ENCODE results near the gene TBC1D8. TPM values are rescaled to one million over a fixed set of nuclear protein-coding genes. Genes with fewer than 3 reads are reported as not detected.
A peak's percentile ranks its signal among the peaks of the same experiment; 100 is the strongest.

TBC1D8 gene
- total and polyA plus RNA-seq, 2 experiments from 2014 or later, result 18.0 to 36.9 TPM

DNA sequence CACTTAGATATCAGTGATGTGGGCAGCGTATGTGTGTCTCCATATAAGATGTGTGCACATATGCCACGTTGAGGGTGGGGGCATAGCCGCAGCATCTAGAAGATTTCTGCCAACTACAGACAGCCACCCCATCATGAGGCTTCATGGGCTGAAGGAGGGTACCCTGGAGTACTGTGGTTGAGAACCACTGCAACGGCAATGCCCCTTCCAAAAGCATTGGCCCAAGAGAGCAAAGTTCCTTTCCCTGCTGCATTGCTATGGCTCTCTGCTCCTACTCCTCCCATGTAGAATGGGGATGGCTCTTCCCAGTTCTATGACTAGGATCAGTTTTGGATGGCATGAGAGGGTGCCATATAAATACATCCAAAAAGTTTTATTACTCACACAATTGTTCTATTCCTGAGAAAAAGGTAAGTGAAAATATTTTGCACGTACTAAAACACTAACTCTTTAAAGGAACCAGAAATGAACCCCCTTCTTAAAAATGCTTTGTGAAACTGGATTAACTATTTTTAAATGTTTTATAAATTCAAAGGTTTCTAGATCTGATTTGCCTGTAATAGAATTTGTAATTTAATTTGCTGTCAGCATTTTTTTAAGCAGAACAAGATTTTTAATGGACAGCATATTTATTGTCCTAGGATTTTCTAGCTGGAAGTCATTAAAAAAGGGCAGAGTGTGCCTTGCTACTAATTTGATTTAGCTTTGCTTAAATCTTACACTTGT, 153.5 kb downstream of the TBC1D8 start (continued):
- TF ChIP-seq, protein P1, sequence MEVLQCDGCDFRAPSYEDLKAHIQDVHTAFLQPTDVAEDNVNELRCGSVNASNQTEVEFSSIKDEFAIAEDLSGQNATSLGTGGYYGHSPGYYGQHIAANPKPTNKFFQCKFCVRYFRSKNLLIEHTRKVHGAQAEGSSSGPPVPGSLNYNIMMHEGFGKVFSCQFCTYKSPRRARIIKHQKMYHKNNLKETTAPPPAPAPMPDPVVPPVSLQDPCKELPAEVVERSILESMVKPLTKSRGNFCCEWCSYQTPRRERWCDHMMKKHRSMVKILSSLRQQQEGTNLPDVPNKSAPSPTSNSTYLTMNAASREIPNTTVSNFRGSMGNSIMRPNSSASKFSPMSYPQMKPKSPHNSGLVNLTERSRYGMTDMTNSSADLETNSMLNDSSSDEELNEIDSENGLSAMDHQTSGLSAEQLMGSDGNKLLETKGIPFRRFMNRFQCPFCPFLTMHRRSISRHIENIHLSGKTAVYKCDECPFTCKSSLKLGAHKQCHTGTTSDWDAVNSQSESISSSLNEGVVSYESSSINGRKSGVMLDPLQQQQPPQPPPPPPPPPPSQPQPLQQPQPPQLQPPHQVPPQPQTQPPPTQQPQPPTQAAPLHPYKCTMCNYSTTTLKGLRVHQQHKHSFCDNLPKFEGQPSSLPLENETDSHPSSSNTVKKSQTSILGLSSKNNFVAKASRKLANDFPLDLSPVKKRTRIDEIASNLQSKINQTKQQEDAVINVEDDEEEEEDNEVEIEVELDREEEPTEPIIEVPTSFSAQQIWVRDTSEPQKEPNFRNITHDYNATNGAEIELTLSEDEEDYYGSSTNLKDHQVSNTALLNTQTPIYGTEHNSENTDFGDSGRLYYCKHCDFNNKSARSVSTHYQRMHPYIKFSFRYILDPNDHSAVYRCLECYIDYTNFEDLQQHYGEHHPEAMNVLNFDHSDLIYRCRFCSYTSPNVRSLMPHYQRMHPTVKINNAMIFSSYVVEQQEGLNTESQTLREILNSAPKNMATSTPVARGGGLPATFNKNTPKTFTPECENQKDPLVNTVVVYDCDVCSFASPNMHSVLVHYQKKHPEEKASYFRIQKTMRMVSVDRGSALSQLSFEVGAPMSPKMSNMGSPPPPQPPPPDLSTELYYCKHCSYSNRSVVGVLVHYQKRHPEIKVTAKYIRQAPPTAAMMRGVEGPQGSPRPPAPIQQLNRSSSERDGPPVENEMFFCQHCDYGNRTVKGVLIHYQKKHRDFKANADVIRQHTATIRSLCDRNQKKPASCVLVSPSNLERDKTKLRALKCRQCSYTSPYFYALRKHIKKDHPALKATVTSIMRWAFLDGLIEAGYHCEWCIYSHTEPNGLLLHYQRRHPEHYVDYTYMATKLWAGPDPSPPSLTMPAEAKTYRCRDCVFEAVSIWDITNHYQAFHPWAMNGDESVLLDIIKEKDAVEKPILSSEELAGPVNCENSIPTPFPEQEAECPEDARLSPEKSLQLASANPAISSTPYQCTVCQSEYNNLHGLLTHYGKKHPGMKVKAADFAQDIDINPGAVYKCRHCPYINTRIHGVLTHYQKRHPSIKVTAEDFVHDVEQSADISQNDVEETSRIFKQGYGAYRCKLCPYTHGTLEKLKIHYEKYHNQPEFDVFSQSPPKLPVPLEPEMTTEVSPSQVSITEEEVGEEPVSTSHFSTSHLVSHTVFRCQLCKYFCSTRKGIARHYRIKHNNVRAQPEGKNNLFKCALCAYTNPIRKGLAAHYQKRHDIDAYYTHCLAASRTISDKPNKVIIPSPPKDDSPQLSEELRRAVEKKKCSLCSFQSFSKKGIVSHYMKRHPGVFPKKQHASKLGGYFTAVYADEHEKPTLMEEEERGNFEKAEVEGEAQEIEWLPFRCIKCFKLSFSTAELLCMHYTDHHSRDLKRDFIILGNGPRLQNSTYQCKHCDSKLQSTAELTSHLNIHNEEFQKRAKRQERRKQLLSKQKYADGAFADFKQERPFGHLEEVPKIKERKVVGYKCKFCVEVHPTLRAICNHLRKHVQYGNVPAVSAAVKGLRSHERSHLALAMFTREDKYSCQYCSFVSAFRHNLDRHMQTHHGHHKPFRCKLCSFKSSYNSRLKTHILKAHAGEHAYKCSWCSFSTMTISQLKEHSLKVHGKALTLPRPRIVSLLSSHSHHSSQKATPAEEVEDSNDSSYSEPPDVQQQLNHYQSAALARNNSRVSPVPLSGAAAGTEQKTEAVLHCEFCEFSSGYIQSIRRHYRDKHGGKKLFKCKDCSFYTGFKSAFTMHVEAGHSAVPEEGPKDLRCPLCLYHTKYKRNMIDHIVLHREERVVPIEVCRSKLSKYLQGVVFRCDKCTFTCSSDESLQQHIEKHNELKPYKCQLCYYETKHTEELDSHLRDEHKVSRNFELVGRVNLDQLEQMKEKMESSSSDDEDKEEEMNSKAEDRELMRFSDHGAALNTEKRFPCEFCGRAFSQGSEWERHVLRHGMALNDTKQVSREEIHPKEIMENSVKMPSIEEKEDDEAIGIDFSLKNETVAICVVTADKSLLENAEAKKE (CRISPR knock-in tag; IDR thresholded peaks at IDR 0.05), result no peak
- TF ChIP-seq STAT1 (IDR thresholded peaks at IDR 0.05; ENCODE audit: unreplicated experiment), result no peak

DNA sequence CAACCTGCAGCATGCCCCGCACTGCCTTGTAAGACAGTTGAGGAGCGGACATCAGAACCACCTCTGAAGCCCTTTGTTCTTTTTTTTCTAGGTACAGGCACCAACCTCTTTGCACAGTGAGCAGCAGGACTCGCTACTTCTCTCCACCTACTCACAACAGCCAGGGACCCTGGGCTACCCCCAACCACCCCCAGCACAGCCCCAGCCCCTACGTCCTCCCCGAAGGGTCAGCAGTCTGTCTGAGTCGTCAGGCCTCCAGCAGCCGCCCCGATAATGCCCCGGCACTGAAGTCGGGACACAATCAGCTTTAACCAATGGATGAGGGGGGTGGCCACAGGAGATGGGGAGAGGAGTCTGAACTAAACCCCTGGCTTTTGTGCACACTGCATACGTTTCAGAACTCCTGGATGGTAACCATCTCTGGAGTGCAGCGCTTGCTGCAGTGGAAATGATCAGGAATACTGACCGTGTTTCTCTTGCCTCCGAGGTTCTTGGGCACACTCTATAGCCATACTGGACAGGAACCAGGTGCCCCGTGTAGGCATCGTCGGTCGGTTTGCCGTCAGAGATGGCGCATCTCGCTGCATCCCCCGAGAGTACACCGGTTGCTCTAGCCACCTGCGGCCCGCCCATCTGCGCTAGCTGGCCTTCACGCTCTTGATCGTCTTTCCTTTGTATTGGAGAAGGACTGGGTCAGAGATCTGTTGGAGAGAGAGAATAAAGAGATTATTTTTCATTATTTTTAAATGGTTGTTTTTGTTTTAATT, 155.7 kb downstream of the TBC1D8 start:
- no peaks in the 10 kb centered on the region for H3K9me3 Mint-ChIP-seq
- H3K79me2 ChIP-seq (replicated peaks; ENCODE audit: insufficient read depth), result no peaks in the 10 kb centered on the region
- no peaks in the 10 kb centered on the region for H3K4me1 ChIP-seq (ENCODE audit: insufficient read depth)
- H3K4me1 Mint-ChIP-seq, result peaks cover 10% of the 10 kb centered on the region; the same call in 2 of the 3 replicates
- no peak overlapping the region for H3K4me2 ChIP-seq
- no peak overlapping the region for H3K27ac Mint-ChIP-seq
- no peak overlapping the region for H3K4me3 ChIP-seq
- H3K27me3 ChIP-seq (ENCODE audit: insufficient read depth), result no peaks in the 10 kb centered on the region
- DNase-seq (ENCODE audit: low spot score), result no peak
- H3K36me3 ChIP-seq (ENCODE audit: insufficient read depth), result no peaks in the 10 kb centered on the region
- H4K20me1 ChIP-seq (replicated peaks; ENCODE audit: insufficient read depth), result no peaks in the 10 kb centered on the region
- H3K4me3 Mint-ChIP-seq, result no peak overlapping the region
- no peaks in the 10 kb centered on the region for H3K36me3 Mint-ChIP-seq (ENCODE audit: low read depth)
- H3K27ac ChIP-seq (ENCODE audit: low read depth), result no peak overlapping the region
- no peaks in the 10 kb centered on the region for H3F3A ChIP-seq (replicated peaks; ENCODE audit: low read depth)
- no peak for ATAC-seq
- H3K9me2 ChIP-seq (ENCODE audit: insufficient read depth), result no peaks in the 10 kb centered on the region
- 0 out of 2 replicates have a peak overlapping the region, but pooled peaks have one; percentile 14 for H2AFZ ChIP-seq
- peaks cover 9% of the 10 kb centered on the region for H3K27me3 Mint-ChIP-seq (ENCODE audit: insufficient read depth, low read depth, poor library complexity)
- TF ChIP-seq ZNF331 (CRISPR knock-in tag; IDR thresholded peaks at IDR 0.05; ENCODE audit: low read depth) (no peak), ZNF114 (CRISPR knock-in tag; IDR thresholded peaks at IDR 0.05) (no peak), EZH2phosphoT487 (IDR thresholded peaks at IDR 0.05; ENCODE audit: unreplicated experiment) (no peak), STAT1 (IDR thresholded peaks at IDR 0.05; ENCODE audit: unreplicated experiment) (no peak), POLR2AphosphoS5 (IDR thresholded peaks at IDR 0.05; ENCODE audit: low read depth) (no peak), CREB1 (CRISPR knock-in tag; IDR thresholded peaks at IDR 0.05; ENCODE audit: low read depth) (no peak), NANOG (IDR thresholded peaks at IDR 0.05; ENCODE audit: borderline replicate concordance) (no peak)
- TF ChIP-seq, protein P1 (CRISPR knock-in tag; IDR thresholded peaks at IDR 0.05), result no peak

Data from GM23338 (cell line).